Endothelial cell of umbilical vein (primary cell): ENCODE results near the gene VANGL2. TPM values are rescaled to one million over a fixed set of nuclear protein-coding genes. Genes with fewer than 3 reads are reported as not detected.

Experiments used
- BruUV-seq: library from RNA; stranded (reverse); fragments of 400-500 nt; replicated peaks from 2 replicates; lab custom pipeline; 2021; lab: Mats Ljungman, UMichigan
- CTCF ChIA-PET: fragments of 300-600, 350-600 bp; sonication (Branson Sonifier 250); formaldehyde crosslinking; loops from one replicate; lab custom pipeline; 2021; ENCODE audit warnings: antibody characterized with exemption, inconsistent platforms; lab: Charles Lee
- POLR2A ChIA-PET: fragments of 300-600, 350-600 bp; sonication (Branson Sonifier 250); formaldehyde crosslinking; loops from one replicate; lab custom pipeline; 2021; ENCODE audit warnings: antibody characterized with exemption, inconsistent platforms; lab: Charles Lee
- DNase-seq: peaks from one replicate; pipeline ENCODE4 v3.0.0-alpha.2; 2011; ENCODE audit warnings: low read depth, low spot score
- FAIRE-seq: peaks from 2 replicates; lab custom pipeline; 2011; peaks lifted over from hg19 to GRCh38; lab: Jason Lieb, UNC
- H2AFZ ChIP-seq: 2 replicates; pipeline ENCODE4 v1.6.0; 2012; ENCODE audit warnings: low read depth, low read length, control low read depth, inconsistent platforms
- H3K27ac ChIP-seq: 2 replicates; pipeline ENCODE4 v1.5.1; 2011; ENCODE audit warnings: low read depth, mild to moderate bottlenecking, control low read depth, low read length, moderate library complexity; ENCODE audit not compliant: insufficient read depth
- H3K27me3 ChIP-seq, 2 experiments: 2 replicates each; pipeline versions ENCODE4 v1.6.0 to v1.6.1; 2011; ENCODE audit warnings: low read length in 2 of 2, mixed read lengths in 1 of 2; ENCODE audit not compliant: control insufficient read depth in 2 of 2, insufficient read depth in 2 of 2
- H3K36me3 ChIP-seq, 2 experiments: 2 replicates in 1 of 2; 3 replicates in 1 of 2; pipeline ENCODE4 v1.5.1; 2011; ENCODE audit warnings: low read length in 2 of 2, mild to moderate bottlenecking in 1 of 2, moderate library complexity in 1 of 2; ENCODE audit not compliant: control insufficient read depth in 2 of 2, insufficient read depth in 2 of 2; ENCODE audit errors: extremely low read depth in 1 of 2
- H3K4me1 ChIP-seq: 3 replicates; pipeline ENCODE4 v1.5.1; 2011; ENCODE audit warnings: mild to moderate bottlenecking, low read length; ENCODE audit not compliant: control insufficient read depth, insufficient read depth; ENCODE audit errors: extremely low read depth
- H3K4me2 ChIP-seq: 2 replicates; pipeline ENCODE4 v1.6.1; 2011; ENCODE audit warnings: low read length, control low read depth, mixed read lengths; ENCODE audit not compliant: insufficient read depth
- H3K4me3 ChIP-seq, 3 experiments: fragments of 200-600 bp in 1 of 3; sonication (generic), shearing (Covaris generic) in 1 of 3; replicated peaks in 1 of 3; 2 replicates each; pipeline ENCODE4 v1.5.1; 2011 to 2016; ENCODE audit warnings: control low read depth in 3 of 3, low read length in 3 of 3, mild to moderate bottlenecking in 2 of 3, inconsistent platforms in 1 of 3, low read depth in 1 of 3, moderate library complexity in 1 of 3; ENCODE audit not compliant: insufficient read depth in 1 of 3
- H3K79me2 ChIP-seq: 2 replicates; pipeline ENCODE4 v1.6.0; 2012; ENCODE audit warnings: low read length, inconsistent platforms; ENCODE audit not compliant: control insufficient read depth, insufficient read depth
- H3K9ac ChIP-seq: replicated peaks from 2 replicates; pipeline ENCODE3; 2011; ENCODE audit warnings: low read length, control low read depth; ENCODE audit not compliant: insufficient read depth; ENCODE audit errors: extremely low read depth
- H3K9me1 ChIP-seq: replicated peaks from 3 replicates; pipeline ENCODE4 v1.6.0; 2011; ENCODE audit warnings: mild to moderate bottlenecking, low read length; ENCODE audit not compliant: control insufficient read depth, insufficient read depth; ENCODE audit errors: extremely low read depth
- H3K9me3 ChIP-seq: replicated peaks from 2 replicates; pipeline ENCODE4 v1.5.1; 2012; ENCODE audit warnings: low read length, inconsistent platforms; ENCODE audit not compliant: control insufficient read depth, insufficient read depth
- H4K20me1 ChIP-seq: replicated peaks from 2 replicates; pipeline ENCODE3; 2011; ENCODE audit warnings: mild to moderate bottlenecking, low read length; ENCODE audit not compliant: control insufficient read depth, insufficient read depth; ENCODE audit errors: extremely low read depth
- EZH2 ChIP-seq: IDR thresholded peaks from 2 replicates; pipeline ENCODE4 v1.6.1; 2012; ENCODE audit warnings: borderline replicate concordance, low read depth, mild to moderate bottlenecking, moderate library complexity, low read length, inconsistent platforms; ENCODE audit not compliant: severe bottlenecking
- FOS ChIP-seq: IDR thresholded peaks from 2 replicates; pipeline ENCODE4 v1.6.1; 2011; ENCODE audit warnings: mild to moderate bottlenecking, low read length, moderate library complexity, borderline replicate concordance; ENCODE audit not compliant: insufficient read depth
- GATA2 ChIP-seq: IDR thresholded peaks from 2 replicates; pipeline ENCODE4 v1.7.0; 2011; ENCODE audit warnings: low read depth, mild to moderate bottlenecking, moderate library complexity, mixed read lengths, low read length; ENCODE audit not compliant: insufficient read length, insufficient read depth
- POLR2A ChIP-seq: IDR thresholded peaks from 2 replicates; pipeline ENCODE4 v1.6.1; 2012; ENCODE audit warnings: low read depth, mild to moderate bottlenecking, control low read depth, low read length
- POLR2AphosphoS5 ChIP-seq: IDR thresholded peaks from 2 replicates; pipeline ENCODE4 v1.6.1; 2012; ENCODE audit warnings: low read depth, mild to moderate bottlenecking, control low read depth, low read length, moderate library complexity; ENCODE audit not compliant: insufficient read depth
- dilution Hi-C: fragments of 300-500 bp; cut with MboI; formaldehyde crosslinking; loops from one replicate; pipeline ENCODE4 v1.15.0; 2019; ENCODE audit warnings: low sequenced_read_pairs; ENCODE audit not compliant: extremely low pct_ligation_motif_present
- intact Hi-C: fragments of 100-400 bp; cut with micrococcal nuclease; formaldehyde crosslinking; loops from one replicate; pipeline ENCODE4 v1.10.0; 2022
- polyA plus RNA-seq, 4 experiments: library from polyadenylated mRNA; depleted of rRNA in 3 of 4; stranded (reverse) in 3 of 4; unstranded in 1 of 4; fragments of >200 nt; gene quantifications; 2 replicates each; pipeline versions ENCODE4 v1.2.1 to v1.2.3, GENCODE V29; 2011 to 2012; ENCODE audit warnings: missing spikeins in 1 of 4
- total RNA-seq: library from RNA; stranded (reverse); gene quantifications from 2 replicates; pipeline ENCODE4 v1.2.3, GENCODE V29; 2021
- TF ChIP-seq, protein P1 (sequence below): IDR thresholded peaks from 2 replicates; pipeline ENCODE4 v1.6.1; 2011; ENCODE audit not compliant: insufficient read depth, insufficient read length

VANGL2 gene
- total and polyA plus RNA-seq, 2 donors (not counting 3 experiments of a cell fraction or from before 2014, with no cell fraction given) = 0.01 TPM; not detected in 1

DNA sequence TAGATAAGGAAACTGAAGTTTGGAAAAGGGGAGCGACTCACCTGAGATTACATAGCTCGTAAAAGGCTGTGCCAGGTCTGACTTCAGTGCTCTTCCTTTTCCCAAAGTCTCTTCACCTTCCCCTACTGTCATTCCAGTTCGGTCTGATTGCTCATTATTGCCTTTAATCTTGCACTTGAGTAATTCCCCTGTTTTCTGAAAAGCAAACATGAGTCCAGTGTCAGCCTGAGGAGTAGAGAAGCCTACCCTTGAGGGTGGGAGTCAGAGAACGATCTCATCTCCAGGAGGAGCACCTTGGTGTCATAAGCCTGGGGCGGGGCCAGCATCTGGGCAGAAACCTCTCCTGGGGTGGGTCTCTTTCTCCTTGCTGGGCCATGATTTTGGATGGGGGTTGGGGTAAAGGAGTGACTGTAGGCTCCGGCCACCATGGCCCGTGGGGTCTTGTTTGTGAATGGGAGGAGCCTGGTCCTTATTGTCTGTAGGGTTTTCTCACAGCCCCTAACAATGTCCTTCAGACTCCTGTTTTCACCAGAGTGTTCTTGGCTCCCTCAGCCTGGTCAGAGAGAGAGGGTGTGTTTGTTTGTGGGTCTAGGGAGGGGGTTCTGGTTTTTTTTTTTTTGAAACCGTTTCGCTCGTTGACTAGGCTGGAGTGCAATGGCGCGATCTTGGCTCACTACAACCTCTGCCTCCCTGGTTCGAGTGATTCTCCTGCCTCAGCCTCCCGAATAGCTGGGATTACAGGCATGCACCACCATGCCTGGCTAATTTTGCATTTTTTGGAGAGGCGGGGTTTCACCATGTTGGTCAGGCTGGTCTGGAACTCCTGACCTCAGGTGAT is 6.0 kb downstream of the VANGL2 start:
- POLR2A ChIA-PET = no interaction called here
- no peak for DNase-seq
- Histone ChIP-seq H4K20me1 (no peaks in the 10 kb centered on the region), H3K9me1 (no peaks in the 10 kb centered on the region), H3K27ac (no peak overlapping the region), H3K79me2 (no peaks in the 10 kb centered on the region), H3K27me3 (peaks cover 71 to 72% of the 10 kb centered on the region in 2 experiments), H3K9me3 (no peaks in the 10 kb centered on the region), H3K9ac (no peak overlapping the region), H3K4me3 (no peak overlapping the region), H2AFZ (no peak overlapping the region), H3K36me3 (no peaks in the 10 kb centered on the region), H3K4me2 (no peak overlapping the region), H3K4me1 (peaks cover 13% of the 10 kb centered on the region)
- CTCF ChIA-PET = interaction anchor here (1.1 to 1.2 kb wide), 2 partner anchors 8 to 10 kb away, joined by 3 to 6 read pairs; no protein-coding TSS in a partner anchor
- FAIRE-seq = no peak
- BruUV-seq = no TSS peak
- intact Hi-C loops (no loop called here), dilution Hi-C loops (no loop called here)
- TF ChIP-seq EZH2 (no peak), GATA2 (no peak), POLR2A (no peak), POLR2AphosphoS5 (no peak), FOS (no peak)
- TF ChIP-seq, protein P1, sequence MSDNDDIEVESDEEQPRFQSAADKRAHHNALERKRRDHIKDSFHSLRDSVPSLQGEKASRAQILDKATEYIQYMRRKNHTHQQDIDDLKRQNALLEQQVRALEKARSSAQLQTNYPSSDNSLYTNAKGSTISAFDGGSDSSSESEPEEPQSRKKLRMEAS = no peak
